Measurements from ENCODE around the gene RHOT1. TPM values are rescaled to one million over a fixed set of nuclear protein-coding genes. Genes with fewer than 3 reads are reported as not detected.

RHOT1 gene
- total RNA-seq, 1 donor from 2014 or later = 36.1 TPM

GRCh38 chr17:32189343-32189742, 47.0 kb downstream of the RHOT1 start:
- Mint-ChIP-seq H3K4me3 (ENCODE audit: unreplicated experiment) (no peak overlapping the region), H3K27ac (ENCODE audit: unreplicated experiment) (no peak overlapping the region), H3K36me3 (ENCODE audit: unreplicated experiment) (no peaks in the 10 kb centered on the region), H3K9me3 (ENCODE audit: unreplicated experiment) (no peaks in the 10 kb centered on the region), H3K27me3 (ENCODE audit: unreplicated experiment) (no peaks in the 10 kb centered on the region), H3K4me1 (ENCODE audit: low read depth, unreplicated experiment) (no peaks in the 10 kb centered on the region)
- no peak for TF ChIP-seq CTCF (IDR thresholded peaks at IDR 0.05; ENCODE audit: partially characterized antibody, unreplicated experiment)
- DNase-seq = no peak

- Mint-ChIP-seq H3K27me3 (ENCODE audit: unreplicated experiment) (no peaks in the 10 kb centered on the region), H3K4me3 (ENCODE audit: unreplicated experiment) (no peak overlapping the region), H3K36me3 (ENCODE audit: unreplicated experiment) (no peaks in the 10 kb centered on the region), H3K4me1 (ENCODE audit: low read depth, unreplicated experiment) (no peaks in the 10 kb centered on the region), H3K27ac (ENCODE audit: unreplicated experiment) (no peak overlapping the region), H3K9me3 (ENCODE audit: unreplicated experiment) (no peaks in the 10 kb centered on the region)
- TF ChIP-seq CTCF (IDR thresholded peaks at IDR 0.05; ENCODE audit: partially characterized antibody, unreplicated experiment) = no peak
- DNase-seq = no peak
These were observed 49.0 kb downstream of the RHOT1 start for GRCh38 chr17:32191306-32191705.

GRCh38 chr17:32192379-32192778, 50.1 kb downstream of the RHOT1 start:
- TF ChIP-seq CTCF (IDR thresholded peaks at IDR 0.05; ENCODE audit: partially characterized antibody, unreplicated experiment) = no peak
- Mint-ChIP-seq H3K9me3 (ENCODE audit: unreplicated experiment) (no peaks in the 10 kb centered on the region), H3K4me1 (ENCODE audit: low read depth, unreplicated experiment) (no peaks in the 10 kb centered on the region), H3K27ac (ENCODE audit: unreplicated experiment) (no peak overlapping the region), H3K27me3 (ENCODE audit: unreplicated experiment) (no peaks in the 10 kb centered on the region), H3K36me3 (ENCODE audit: unreplicated experiment) (no peaks in the 10 kb centered on the region), H3K4me3 (ENCODE audit: unreplicated experiment) (no peak overlapping the region)
- DNase-seq = no peak

- TF ChIP-seq CTCF (IDR thresholded peaks at IDR 0.05; ENCODE audit: partially characterized antibody, unreplicated experiment) = no peak
- Mint-ChIP-seq H3K9me3 (ENCODE audit: unreplicated experiment) (no peaks in the 10 kb centered on the region), H3K36me3 (ENCODE audit: unreplicated experiment) (no peaks in the 10 kb centered on the region), H3K27ac (ENCODE audit: unreplicated experiment) (no peak overlapping the region), H3K27me3 (ENCODE audit: unreplicated experiment) (no peaks in the 10 kb centered on the region), H3K4me1 (ENCODE audit: low read depth, unreplicated experiment) (no peaks in the 10 kb centered on the region), H3K4me3 (ENCODE audit: unreplicated experiment) (no peak overlapping the region)
- DNase-seq = no peak
These were observed 55.7 kb downstream of the RHOT1 start for GRCh38 chr17:32197987-32198386.

GRCh38 chr17:32206861-32207260, 64.6 kb downstream of the RHOT1 start:
- H3K36me3 Mint-ChIP-seq (ENCODE audit: unreplicated experiment) = no peaks in the 10 kb centered on the region
- DNase-seq = no peak
- H3K27me3 Mint-ChIP-seq (ENCODE audit: unreplicated experiment) = peaks cover 1% of the 10 kb centered on the region
- H3K27ac Mint-ChIP-seq (ENCODE audit: unreplicated experiment) = no peak overlapping the region
- H3K4me1 Mint-ChIP-seq (ENCODE audit: low read depth, unreplicated experiment) = no peaks in the 10 kb centered on the region
- peaks cover 1% of the 10 kb centered on the region for H3K9me3 Mint-ChIP-seq (ENCODE audit: unreplicated experiment)
- H3K4me3 Mint-ChIP-seq (ENCODE audit: unreplicated experiment) = no peak overlapping the region
- TF ChIP-seq CTCF (IDR thresholded peaks at IDR 0.05; ENCODE audit: partially characterized antibody, unreplicated experiment) = no peak

Data from glutamatergic neuron (in vitro differentiated cells).